Upper lobe of left lung (tissue), 6 donors: Measurements from ENCODE around the gene PAEP. TPM values are rescaled to one million over a fixed set of nuclear protein-coding genes. Genes with fewer than 3 reads are reported as not detected.
"Not testable (repeated sequence)": the region's sequence is repeated elsewhere in the genome, so short reads cannot be mapped to it uniquely, and the experiment has no call there.

Source experiments
- ATAC-seq, 2 donors: fragments of 200-7000 bp; cut with Tn5 transposase; one replicate each; pipeline ENCODE4 v1.9.1; 2022; ENCODE audit warnings: mild to moderate bottlenecking in 2 of 2, moderate library complexity in 2 of 2; ENCODE audit not compliant: low FRiP score in 2 of 2
- DNase-seq, 2 donors: peaks; one replicate each; pipeline ENCODE4 v3.0.0-alpha.2; 2019 to 2020
- H3K27ac ChIP-seq, 4 donors: fragments of 200-600 bp; sonication (generic); one replicate each; pipeline ENCODE4 v1.5.1; 2016 to 2019
- H3K27me3 ChIP-seq, 4 donors: fragments of 200-600 bp; sonication (generic); one replicate each; pipeline ENCODE4 v1.5.1; 2017 to 2019
- H3K36me3 ChIP-seq, 4 donors: fragments of 200-600 bp; sonication (generic); one replicate each; pipeline ENCODE4 v1.5.1; 2016 to 2019
- H3K4me1 ChIP-seq, 4 donors: fragments of 200-600 bp; sonication (generic); one replicate each; pipeline ENCODE4 v1.5.1; 2018 to 2019
- H3K4me3 ChIP-seq, 4 donors: fragments of 200-600 bp; sonication (generic); one replicate each; pipeline ENCODE4 v1.5.1; 2017 to 2019; ENCODE audit warnings: mild to moderate bottlenecking in 2 of 4, moderate library complexity in 1 of 4
- H3K9me3 ChIP-seq, 4 donors: fragments of 200-600 bp; sonication (generic); one replicate each; pipeline ENCODE4 v1.5.1; 2018 to 2019
- CTCF ChIP-seq, 6 experiments: fragments of 450-650 bp in 4 of 6; fragments of 200-600 bp in 2 of 6; sonication (generic) in 2 of 6; IDR thresholded peaks; one replicate each; pipeline ENCODE4 v1.5.1; 2016 to 2019; ENCODE audit warnings: antibody characterized with exemption in 6 of 6
- EP300 ChIP-seq, 4 donors: sonication (generic); formaldehyde crosslinking; IDR thresholded peaks; one replicate each; pipeline ENCODE4 v1.5.1; 2017; ENCODE audit warnings: antibody characterized with exemption in 4 of 4, control low read depth in 2 of 4
- POLR2A ChIP-seq, 4 donors: fragments of 450-650 bp; IDR thresholded peaks; one replicate each; pipeline ENCODE4 v1.5.1; 2016 to 2017; ENCODE audit warnings: antibody characterized with exemption in 4 of 4, mild to moderate bottlenecking in 2 of 4
- POLR2AphosphoS5 ChIP-seq, 2 donors: sonication (generic); formaldehyde crosslinking; IDR thresholded peaks; one replicate each; pipeline ENCODE4 v1.5.1; 2017; ENCODE audit warnings: antibody characterized with exemption in 2 of 2
- WGBS, 2 donors: methylation state at CpG; one replicate each; pipeline ENCODE4 v1.1.5; 2017 to 2018; 5-methylcytosine and 5-hydroxymethylcytosine counted together
- total RNA-seq, 6 donors: library from RNA; depleted of rRNA in 4 of 6; stranded (reverse); fragments of >200 nt in 4 of 6; gene quantifications; one replicate each; pipeline versions ENCODE4 v1.1.0 to v1.2.1, GENCODE V29; 2016 to 2021
- donor health status: DM: no; HTN: no; CAD: no; lungs with moderate emphysema.
- donor health status: DM: no; HTN: yes; CAD: no; lungs with severe emphysema.

PAEP gene
- total RNA-seq, 6 donors from 2014 or later, result 6.3 TPM; not detected in 5

- 88 to 92% methylated on average over 12 of the region's 12 CpGs for WGBS, 2 donors
- H3K27ac ChIP-seq, result peak overlapping the region in 1 of 4 donors; percentile 31
- no peak overlapping the region for H3K4me3 ChIP-seq
- no peaks in the 10 kb centered on the region for H3K27me3 ChIP-seq
- DNase-seq (peak in 1 of 2 donors; percentile 45), ATAC-seq (no peak)
- no peaks in the 10 kb centered on the region for H3K36me3 ChIP-seq
- TF ChIP-seq CTCF (IDR thresholded peaks at IDR 0.05), result no peak
- TF ChIP-seq EP300 (IDR thresholded peaks at IDR 0.05), result no peak
- TF ChIP-seq POLR2AphosphoS5 (IDR thresholded peaks at IDR 0.05), result no peak
- TF ChIP-seq POLR2A (IDR thresholded peaks at IDR 0.05), result no peak
- no peaks in the 10 kb centered on the region for H3K4me1 ChIP-seq
- H3K9me3 ChIP-seq, result no peaks in the 10 kb centered on the region
Observed at GRCh38 chr9:135533674-135534073, 27.9 kb upstream of the PAEP start.

GRCh38 chr9:135534192-135534711, 27.3 kb upstream of the PAEP start:
- not testable (repeated sequence) for H3K4me1 ChIP-seq, DNase-seq, ATAC-seq, H3K9me3 ChIP-seq, H3K27me3 ChIP-seq, H3K36me3 ChIP-seq, H3K4me3 ChIP-seq
- 21 to 28% methylated on average over 3 to 10 of the region's 10 CpGs for WGBS, 2 donors
- H3K27ac ChIP-seq, result peak overlapping the region in 1 of 4 donors; percentile 31

DNA sequence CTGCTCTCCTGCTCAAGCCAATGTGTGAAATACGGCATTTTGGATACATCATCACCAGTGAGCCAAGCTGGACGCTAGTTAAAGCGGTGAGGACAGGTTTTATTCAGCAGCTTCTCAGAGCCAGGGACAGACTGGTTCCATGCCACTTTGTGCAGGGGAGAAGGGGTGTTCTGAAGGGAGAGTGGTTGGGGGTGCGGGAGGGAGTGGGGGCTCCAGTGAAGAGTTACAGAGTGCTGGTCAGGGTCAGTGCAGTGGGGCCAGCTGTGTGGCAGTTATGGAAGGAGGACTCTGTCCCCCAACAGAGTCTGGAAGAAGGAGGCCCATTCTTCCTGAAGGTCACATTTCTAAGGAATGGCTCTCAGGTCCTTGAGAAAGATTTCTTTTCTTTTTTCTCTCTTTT, 26.7 kb upstream of the PAEP start:
- H3K27ac ChIP-seq, H3K4me3 ChIP-seq, H3K27me3 ChIP-seq, H3K4me1 ChIP-seq, H3K36me3 ChIP-seq, ATAC-seq, DNase-seq, H3K9me3 ChIP-seq: not testable (repeated sequence)
- WGBS, 2 donors, result 86 to 92% methylated on average over 3 to 4 of the region's 4 CpGs

DNA sequence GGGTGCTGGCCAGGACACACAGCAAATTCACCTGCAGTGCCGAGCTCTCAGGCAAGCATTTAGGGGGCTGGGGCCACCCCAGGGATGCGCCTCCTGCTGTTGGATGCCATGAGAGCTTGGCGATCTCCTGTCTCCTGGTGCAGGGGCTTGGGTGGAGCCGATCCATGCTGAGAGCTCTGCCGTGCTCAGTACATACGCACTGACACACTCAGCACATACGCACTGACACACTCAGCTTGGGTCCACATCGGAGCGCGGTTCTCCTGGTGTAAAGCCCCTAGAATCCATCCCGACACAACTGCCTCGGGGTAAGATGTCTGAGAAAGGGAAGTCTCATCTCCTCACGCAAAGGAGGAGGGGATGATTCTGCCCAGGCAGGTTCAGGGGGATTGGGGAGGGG, 25.9 kb upstream of the PAEP start:
- not testable (repeated sequence) for H3K9me3 ChIP-seq, DNase-seq, H3K4me3 ChIP-seq, H3K27ac ChIP-seq, H3K36me3 ChIP-seq, H3K4me1 ChIP-seq, H3K27me3 ChIP-seq, ATAC-seq
- WGBS, 2 donors, result 80 to 85% methylated on average over 6 to 8 of the region's 13 CpGs

DNA sequence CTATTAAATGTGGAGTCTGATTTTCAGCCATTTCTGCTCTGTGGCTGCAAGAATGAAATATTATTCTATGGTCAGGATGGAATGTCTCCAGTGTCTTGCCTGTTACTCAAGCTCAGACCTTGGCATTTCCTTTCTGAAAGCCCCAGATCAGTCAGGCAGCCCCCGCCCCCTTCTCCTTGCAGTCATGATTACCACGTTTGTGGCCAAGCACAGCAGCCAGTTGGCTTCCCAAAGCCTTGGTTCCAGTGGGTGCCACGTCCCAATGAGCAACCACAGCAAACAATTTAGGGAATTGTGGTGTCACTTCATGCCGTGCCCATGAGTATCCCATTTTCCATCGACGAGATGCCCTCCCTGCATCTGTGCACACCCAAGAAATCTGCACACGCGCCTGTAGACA, 25.3 kb upstream of the PAEP start:
- Histone ChIP-seq H3K36me3 (no peaks in the 10 kb centered on the region), H3K4me3 (no peak overlapping the region), H3K27me3 (no peaks in the 10 kb centered on the region), H3K4me1 (no peaks in the 10 kb centered on the region), H3K9me3 (no peaks in the 10 kb centered on the region), H3K27ac (no peak overlapping the region)
- DNase-seq, result no peak
- no peak for ATAC-seq
- no peak for TF ChIP-seq POLR2AphosphoS5 (IDR thresholded peaks at IDR 0.05)
- TF ChIP-seq POLR2A (IDR thresholded peaks at IDR 0.05), result no peak
- TF ChIP-seq EP300 (IDR thresholded peaks at IDR 0.05), result no peak
- TF ChIP-seq CTCF (IDR thresholded peaks at IDR 0.05), result no peak
- WGBS, 2 donors, result 72 to 78% methylated on average over 8 of the region's 8 CpGs

DNA sequence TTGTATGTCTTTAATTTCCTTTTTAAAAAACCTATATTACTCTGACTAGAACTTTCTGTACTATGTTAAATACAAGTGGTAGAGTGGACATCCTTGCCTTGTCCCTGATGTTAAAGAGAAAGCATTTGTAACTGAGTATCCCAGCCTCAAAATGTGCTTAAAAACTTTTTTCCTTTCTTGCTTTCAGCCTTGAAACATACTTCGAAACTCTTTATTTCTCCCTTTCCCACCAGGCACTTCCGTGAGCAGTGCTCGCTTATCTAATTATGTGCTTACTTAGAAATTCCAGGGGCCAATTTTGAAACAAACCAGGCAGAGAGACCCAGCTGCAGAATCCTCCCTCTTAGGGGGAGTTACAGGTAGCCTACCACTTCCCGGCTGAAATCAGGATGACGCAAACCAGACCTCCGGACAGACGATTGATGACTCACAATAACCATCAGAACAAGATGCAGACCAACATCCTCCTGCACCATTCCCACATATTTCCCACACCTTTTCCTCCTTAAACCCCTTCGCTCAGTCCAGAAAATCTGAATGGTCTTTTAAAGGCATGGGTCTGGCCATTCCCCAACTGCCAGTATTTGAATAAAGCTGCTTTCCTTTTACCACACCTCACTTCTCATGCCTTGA, 18.2 kb upstream of the PAEP start:
- not testable (repeated sequence) for DNase-seq, H3K9me3 ChIP-seq, H3K27ac ChIP-seq, H3K4me3 ChIP-seq, ATAC-seq, H3K36me3 ChIP-seq, H3K4me1 ChIP-seq, H3K27me3 ChIP-seq
- WGBS, 2 donors, result 59 to 66% methylated on average over 8 of the region's 8 CpGs

DNA sequence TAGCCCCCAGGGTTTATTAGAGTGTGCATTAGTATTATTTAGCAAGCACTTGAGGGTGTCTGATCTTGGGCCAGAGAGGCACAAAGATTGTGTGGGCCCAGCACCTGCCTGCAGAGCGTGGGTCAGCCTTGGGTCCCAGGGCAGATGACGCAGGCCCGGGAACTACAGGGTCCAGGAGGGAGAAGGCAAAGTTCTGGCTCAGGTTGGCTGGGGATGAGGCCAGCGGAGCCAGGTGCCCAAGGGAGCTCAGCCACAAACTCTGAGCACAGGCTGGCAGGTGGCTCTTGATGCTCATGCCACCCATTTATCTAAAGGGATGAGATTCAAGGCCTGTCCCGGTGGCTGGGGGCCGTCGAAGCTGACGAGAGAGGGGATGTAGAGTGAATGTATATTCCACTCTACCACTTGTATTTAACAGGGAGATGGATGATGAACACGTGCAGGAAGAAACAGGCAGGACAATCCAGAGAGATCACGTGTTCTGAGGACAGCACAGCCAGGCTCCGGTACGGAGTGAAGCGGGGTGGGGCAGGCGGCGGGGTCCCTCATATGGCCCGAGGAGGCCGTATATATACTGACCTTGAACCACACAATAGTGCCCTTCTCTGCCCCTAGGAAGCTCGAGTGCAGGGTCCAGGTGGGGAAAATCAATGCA, 16.4 kb upstream of the PAEP start:
- no peaks in the 10 kb centered on the region for H3K9me3 ChIP-seq
- ATAC-seq, result no peak
- no peaks in the 10 kb centered on the region for H3K36me3 ChIP-seq
- DNase-seq, result peak in 1 of 2 donors; percentile 49
- H3K4me3 ChIP-seq, result no peak overlapping the region
- WGBS, 2 donors, result 80 to 85% methylated on average over 13 to 17 of the region's 18 CpGs
- no peaks in the 10 kb centered on the region for H3K27me3 ChIP-seq
- H3K4me1 ChIP-seq, result no peaks in the 10 kb centered on the region
- H3K27ac ChIP-seq, result no peak overlapping the region
- TF ChIP-seq CTCF (IDR thresholded peaks at IDR 0.05) (no peak), EP300 (IDR thresholded peaks at IDR 0.05) (no peak), POLR2A (IDR thresholded peaks at IDR 0.05) (no peak), POLR2AphosphoS5 (IDR thresholded peaks at IDR 0.05) (no peak)

- H3K36me3 ChIP-seq, H3K9me3 ChIP-seq, H3K27ac ChIP-seq, H3K4me3 ChIP-seq, ATAC-seq, H3K4me1 ChIP-seq, H3K27me3 ChIP-seq: not testable (repeated sequence)
- DNase-seq, result peak in 1 of 2 donors; percentile 56
- WGBS, 2 donors, result 75 to 82% methylated on average over 4 to 12 of the region's 19 CpGs
Observed at GRCh38 chr9:135545646-135546176, 15.8 kb upstream of the PAEP start, which contains the start of gene OBP2A. Gene OBP2A (plus strand): TSS chr9:135546126. CDS start chr9:135546181, 55 bp downstream.
